H9 (cell line): ENCODE data around the gene LMF1. TPM values are rescaled to one million over a fixed set of nuclear protein-coding genes. Genes with fewer than 3 reads are reported as not detected.

ENCODE experiments used
- DNase-seq: peaks from one replicate; pipeline ENCODE4 v3.0.0-alpha.2; 2017
- H2AFZ ChIP-seq: one replicate; pipeline ENCODE4 v1.6.1; 2013; ENCODE audit warnings: mild to moderate bottlenecking, low read length, control low read depth, moderate library complexity
- H2AK5ac ChIP-seq: 2 replicates; pipeline ENCODE4 v1.6.1; 2013; ENCODE audit warnings: low read length, control low read depth, mixed read lengths; ENCODE audit not compliant: insufficient read length
- H2BK120ac ChIP-seq: one replicate; pipeline ENCODE4 v1.6.1; 2013; ENCODE audit warnings: low read depth, mild to moderate bottlenecking, low read length, control low read depth, inconsistent platforms; ENCODE audit not compliant: poor library complexity, severe bottlenecking
- H2BK12ac ChIP-seq: 2 replicates; pipeline ENCODE4 v1.6.1; 2013; ENCODE audit warnings: low read length, control low read depth, mixed read lengths, low read depth; ENCODE audit not compliant: insufficient read length
- H2BK15ac ChIP-seq: 2 replicates; pipeline ENCODE4 v1.6.1; 2013; ENCODE audit warnings: low read depth, low read length, control low read depth
- H2BK20ac ChIP-seq: one replicate; pipeline ENCODE4 v1.6.1; 2013; ENCODE audit warnings: low read depth, mild to moderate bottlenecking, low read length, control low read depth, inconsistent platforms; ENCODE audit not compliant: poor library complexity, severe bottlenecking
- H2BK5ac ChIP-seq: 2 replicates; pipeline ENCODE4 v1.6.1; 2013; ENCODE audit warnings: low read length, control low read depth, mixed read lengths; ENCODE audit not compliant: insufficient read length
- H3K14ac ChIP-seq: 2 replicates; pipeline ENCODE4 v1.6.1; 2013; ENCODE audit warnings: low read length, control low read depth; ENCODE audit not compliant: insufficient read depth
- H3K18ac ChIP-seq: 2 replicates; pipeline ENCODE4 v1.6.1; 2013; ENCODE audit warnings: low read depth, mild to moderate bottlenecking, mixed read lengths, low read length, control low read depth; ENCODE audit not compliant: insufficient read length
- H3K23ac ChIP-seq: 2 replicates; pipeline ENCODE4 v1.6.1; 2013; ENCODE audit warnings: low read length, control low read depth, mixed read lengths, low read depth; ENCODE audit not compliant: insufficient read length
- H3K23me2 ChIP-seq: 2 replicates; pipeline ENCODE4 v1.6.1; 2013; ENCODE audit warnings: low read depth, mild to moderate bottlenecking, mixed read lengths, low read length, control low read depth; ENCODE audit not compliant: insufficient read length, poor library complexity, severe bottlenecking
- H3K27ac ChIP-seq: 2 replicates; pipeline ENCODE4 v1.5.1; 2013; ENCODE audit warnings: low read length, control low read depth, mixed read lengths, low read depth; ENCODE audit not compliant: insufficient read length
- H3K27me3 ChIP-seq: 2 replicates; pipeline ENCODE4 v1.6.1; 2013; ENCODE audit warnings: low read length, control low read depth, inconsistent platforms; ENCODE audit not compliant: insufficient read depth
- H3K4ac ChIP-seq: 2 replicates; pipeline ENCODE4 v1.6.1; 2013; ENCODE audit warnings: low read depth, mild to moderate bottlenecking, control low read depth, inconsistent platforms, low read length, moderate library complexity
- H3K4me1 ChIP-seq: 2 replicates; pipeline ENCODE4 v1.6.1; 2013; ENCODE audit warnings: low read length, control low read depth, inconsistent platforms; ENCODE audit not compliant: insufficient read depth
- H3K4me2 ChIP-seq: 2 replicates; pipeline ENCODE4 v1.6.1; 2013; ENCODE audit warnings: low read length, control low read depth, mixed read lengths; ENCODE audit not compliant: insufficient read length, insufficient read depth
- H3K56ac ChIP-seq: 2 replicates; pipeline ENCODE4 v1.6.1; 2013; ENCODE audit warnings: low read depth, mild to moderate bottlenecking, mixed read lengths, low read length, control low read depth; ENCODE audit not compliant: insufficient read length
- H3K79me1 ChIP-seq: 2 replicates; pipeline ENCODE4 v1.6.1; 2013; ENCODE audit warnings: low read depth, mild to moderate bottlenecking, moderate library complexity, low read length, control low read depth, inconsistent platforms; ENCODE audit not compliant: insufficient read depth, poor library complexity, severe bottlenecking
- H3K79me2 ChIP-seq: 2 replicates; pipeline ENCODE4 v1.6.1; 2013; ENCODE audit warnings: low read length, control low read depth, inconsistent platforms; ENCODE audit not compliant: insufficient read depth
- H3K9ac ChIP-seq: 2 replicates; pipeline ENCODE4 v1.6.1; 2013; ENCODE audit warnings: low read length, control low read depth, mixed read lengths; ENCODE audit not compliant: insufficient read length; ENCODE audit errors: extremely low read depth
- H3K9me3 ChIP-seq: one replicate; pipeline ENCODE4 v1.6.1; 2013; ENCODE audit warnings: low read depth, low read length, inconsistent platforms; ENCODE audit not compliant: control insufficient read depth
- H3T11ph ChIP-seq: one replicate; pipeline ENCODE4 v1.6.1; 2013; ENCODE audit warnings: mild to moderate bottlenecking, low read length, control low read depth, inconsistent platforms
- H4K20me1 ChIP-seq: one replicate; pipeline ENCODE4 v1.6.1; 2013; ENCODE audit not compliant: control insufficient read depth, insufficient read length, insufficient read depth
- H4K5ac ChIP-seq: 2 replicates; pipeline ENCODE4 v1.6.1; 2013; ENCODE audit warnings: low read depth, mild to moderate bottlenecking, mixed read lengths, low read length, control low read depth; ENCODE audit not compliant: insufficient read length
- H4K8ac ChIP-seq: replicated peaks from 2 replicates; pipeline ENCODE4 v1.6.1; 2013; ENCODE audit warnings: low read length, control low read depth, mixed read lengths, low read depth; ENCODE audit not compliant: insufficient read length
- H4K91ac ChIP-seq: 2 replicates; pipeline ENCODE4 v1.6.1; 2013; ENCODE audit warnings: low read depth, mild to moderate bottlenecking, moderate library complexity, mixed read lengths, low read length, control low read depth; ENCODE audit not compliant: insufficient read length
- H3K27ac Mint-ChIP-seq, 3 experiments: 2 replicates in 2 of 3; 3 replicates in 1 of 3; pipeline ENCODE4 v1.8.0; 2020 to 2021; ENCODE audit warnings: mixed read lengths in 3 of 3, mild to moderate bottlenecking in 1 of 3, moderate library complexity in 1 of 3
- H3K27me3 Mint-ChIP-seq: 2 replicates; pipeline ENCODE4 v1.8.0; 2021; ENCODE audit warnings: low read depth, mild to moderate bottlenecking, moderate library complexity, mixed read lengths
- H3K36me3 Mint-ChIP-seq, 3 experiments: 2 replicates in 2 of 3; 3 replicates in 1 of 3; pipeline ENCODE4 v1.8.0; 2020 to 2021; ENCODE audit warnings: low read depth in 3 of 3, mixed read lengths in 3 of 3; ENCODE audit not compliant: insufficient read depth in 1 of 3
- H3K4me1 Mint-ChIP-seq, 2 experiments: 2 replicates each; pipeline ENCODE4 v1.8.0; 2020; ENCODE audit warnings: mixed read lengths in 2 of 2
- H3K4me3 Mint-ChIP-seq, 2 experiments: 2 replicates in 1 of 2; 3 replicates in 1 of 2; pipeline ENCODE4 v1.8.0; 2020 to 2021; ENCODE audit warnings: mild to moderate bottlenecking in 2 of 2, mixed read lengths in 2 of 2, moderate library complexity in 1 of 2
- H3K9me3 Mint-ChIP-seq, 2 experiments: 2 replicates in 1 of 2; 3 replicates in 1 of 2; pipeline ENCODE4 v1.8.0; 2020; ENCODE audit warnings: mild to moderate bottlenecking in 2 of 2, mixed read lengths in 2 of 2, moderate library complexity in 1 of 2
- CTCF ChIP-seq: fragments of 200-600 bp; sonication (generic); conservative IDR thresholded peaks from 3 replicates; pipeline ENCODE4 v1.8.0; 2021; ENCODE audit warnings: antibody characterized with exemption, mild to moderate bottlenecking
- WGBS: extraction: QIAGEN DNeasy Blood & Tissue Kit; methylation state at CpG from one replicate; pipeline ENCODE4 v1.1.7; 2013; ENCODE audit warnings: missing lambda C conversion rate, low lambda C conversion rate, mixed read lengths; ENCODE audit not compliant: insufficient read length; ENCODE audit errors: extremely low coverage; 5-methylcytosine and 5-hydroxymethylcytosine counted together
- total RNA-seq: library from RNA; stranded (reverse); gene quantifications from 2 replicates; pipeline ENCODE4 v1.2.1, GENCODE V29; 2021

LMF1 gene
- total RNA-seq, 1 experiment from 2014 or later = 7.1 TPM

GRCh38 chr16:934178-934577, 36.6 kb downstream of the LMF1 start:
- H3K27me3 ChIP-seq = no peaks in the 10 kb centered on the region
- DNase-seq = no peak
- H3K56ac ChIP-seq = no peak overlapping the region
- H3K23me2 ChIP-seq = no peaks in the 10 kb centered on the region
- no peak overlapping the region for H2AFZ ChIP-seq
- H3K79me1 ChIP-seq = no peaks in the 10 kb centered on the region
- H3K79me2 ChIP-seq = no peaks in the 10 kb centered on the region
- H3K27ac ChIP-seq = no peak overlapping the region
- no peak overlapping the region for H3K4me2 ChIP-seq
- no peaks in the 10 kb centered on the region for H3K9me3 Mint-ChIP-seq
- no peaks in the 10 kb centered on the region for H3K4me1 ChIP-seq
- H2AK5ac ChIP-seq = no peak overlapping the region
- H3K4me3 Mint-ChIP-seq = no peak overlapping the region
- no peak overlapping the region for H3K18ac ChIP-seq
- H3K14ac ChIP-seq = no peak overlapping the region
- H3K23ac ChIP-seq = no peak overlapping the region
- no peak overlapping the region for H4K91ac ChIP-seq
- no peak overlapping the region for H2BK12ac ChIP-seq
- no peaks in the 10 kb centered on the region for H3K36me3 Mint-ChIP-seq
- no CpG with 5 or more reads among the region's 10 CpGs for WGBS
- H3K4me1 Mint-ChIP-seq = peaks cover 5 to 7% of the 10 kb centered on the region in 2 experiments
- no peak overlapping the region; a peak in 2 of 7 replicates for H3K27ac Mint-ChIP-seq
- no peak overlapping the region for H4K5ac ChIP-seq
- no peak overlapping the region for H4K8ac ChIP-seq
- no peak overlapping the region for H3T11ph ChIP-seq
- peaks cover 9% of the 10 kb centered on the region for H3K27me3 Mint-ChIP-seq
- no peak for TF ChIP-seq CTCF
- no peak overlapping the region for H2BK5ac ChIP-seq
- no peak overlapping the region for H2BK120ac ChIP-seq
- no peak overlapping the region for H3K9ac ChIP-seq
- no peak overlapping the region for H2BK20ac ChIP-seq
- H3K4ac ChIP-seq = no peak overlapping the region
- H4K20me1 ChIP-seq = no peaks in the 10 kb centered on the region
- H3K9me3 ChIP-seq = no peaks in the 10 kb centered on the region
- no peak overlapping the region for H2BK15ac ChIP-seq
